Pulmonary artery endothelial cell (primary cell): Measurements from ENCODE around the gene BICD1. TPM values are rescaled to one million over a fixed set of nuclear protein-coding genes. Genes with fewer than 3 reads are reported as not detected.
"Not testable (repeated sequence)": the region's sequence is repeated elsewhere in the genome, so short reads cannot be mapped to it uniquely, and the experiment has no call there.

Experiments used
- DNase-seq: peaks from one replicate; pipeline ENCODE4 v3.0.0-alpha.2; 2011; ENCODE audit warnings: low read depth, low spot score
- total RNA-seq: library from RNA; depleted of rRNA; stranded (reverse); fragments of >200 nt; gene quantifications from 2 replicates; pipeline ENCODE4 v1.2.3, GENCODE V29; 2014

Gene BICD1
- total RNA-seq, 1 donor from 2014 or later: 8.2 TPM

GRCh38 chr12:32191445-32191844 lies 84.8 kb downstream of the BICD1 start:
- no peak for DNase-seq

- no peak for DNase-seq
Observed at GRCh38 chr12:32196250-32197198, 89.9 kb downstream of the BICD1 start.

- DNase-seq: no peak
Observed at GRCh38 chr12:32197421-32197820, 90.8 kb downstream of the BICD1 start.

- DNase-seq: no peak
Observed at GRCh38 chr12:32198555-32198954, 91.9 kb downstream of the BICD1 start.

DNA sequence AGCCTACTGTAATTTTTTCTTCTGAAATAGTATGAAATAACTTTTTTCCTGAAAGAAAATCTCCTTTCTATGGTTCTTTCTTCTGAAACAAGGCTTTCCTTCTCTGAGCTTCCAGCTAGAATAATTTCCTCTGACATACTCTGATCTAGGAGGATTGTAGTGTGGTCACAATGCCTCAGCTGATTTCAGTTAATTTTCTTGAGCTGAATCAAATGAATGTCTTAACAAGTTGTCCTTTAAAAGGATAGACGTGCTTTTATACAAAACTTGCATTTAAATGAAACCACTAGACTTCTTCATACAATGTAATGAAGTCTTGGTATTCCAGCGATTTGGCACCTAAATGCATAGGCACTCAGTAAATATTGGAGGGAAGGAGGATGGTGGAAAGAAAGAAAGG lies 94.4 kb downstream of the BICD1 start:
- no peak for DNase-seq

DNA sequence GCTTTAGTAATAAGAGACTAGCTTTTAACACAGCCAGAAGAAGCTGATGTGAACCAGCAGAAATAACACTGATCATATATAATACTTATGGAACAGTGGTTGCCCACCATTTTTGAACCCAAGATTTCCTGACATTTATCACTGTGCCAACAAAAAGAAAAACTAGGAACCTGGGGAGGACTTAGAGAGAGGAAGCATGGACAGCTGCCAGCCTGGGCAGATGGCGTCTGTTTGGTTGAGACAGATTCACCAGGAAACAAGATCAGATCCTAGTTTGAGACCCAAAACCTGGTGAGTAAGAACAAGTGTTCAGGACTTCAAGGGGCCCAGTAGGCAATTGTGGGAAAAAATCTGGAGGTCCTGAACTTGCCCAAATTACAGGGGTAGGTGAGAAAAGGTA lies 95.3 kb downstream of the BICD1 start:
- no peak for DNase-seq

DNA sequence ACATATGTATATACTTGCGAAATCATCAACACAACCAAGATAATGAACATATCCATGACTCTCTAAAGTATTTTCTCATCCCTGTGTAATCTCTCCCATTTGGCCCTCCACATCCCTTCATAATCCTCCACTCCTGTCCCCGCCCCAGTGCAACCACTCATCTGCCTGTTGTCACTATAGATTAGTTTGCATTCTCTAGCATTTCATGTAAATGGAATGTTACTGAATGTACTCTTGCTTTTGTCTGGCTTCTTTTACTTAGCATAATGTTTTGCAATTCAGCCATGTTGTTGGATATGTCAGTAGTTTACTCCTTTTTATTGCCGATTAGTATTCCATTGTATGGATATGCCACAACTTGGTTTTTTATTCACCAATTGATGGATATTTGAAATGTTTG lies 99.1 kb downstream of the BICD1 start:
- DNase-seq: no peak

- DNase-seq: no peak
Observed at GRCh38 chr12:32208355-32208754, 101.7 kb downstream of the BICD1 start.

DNA sequence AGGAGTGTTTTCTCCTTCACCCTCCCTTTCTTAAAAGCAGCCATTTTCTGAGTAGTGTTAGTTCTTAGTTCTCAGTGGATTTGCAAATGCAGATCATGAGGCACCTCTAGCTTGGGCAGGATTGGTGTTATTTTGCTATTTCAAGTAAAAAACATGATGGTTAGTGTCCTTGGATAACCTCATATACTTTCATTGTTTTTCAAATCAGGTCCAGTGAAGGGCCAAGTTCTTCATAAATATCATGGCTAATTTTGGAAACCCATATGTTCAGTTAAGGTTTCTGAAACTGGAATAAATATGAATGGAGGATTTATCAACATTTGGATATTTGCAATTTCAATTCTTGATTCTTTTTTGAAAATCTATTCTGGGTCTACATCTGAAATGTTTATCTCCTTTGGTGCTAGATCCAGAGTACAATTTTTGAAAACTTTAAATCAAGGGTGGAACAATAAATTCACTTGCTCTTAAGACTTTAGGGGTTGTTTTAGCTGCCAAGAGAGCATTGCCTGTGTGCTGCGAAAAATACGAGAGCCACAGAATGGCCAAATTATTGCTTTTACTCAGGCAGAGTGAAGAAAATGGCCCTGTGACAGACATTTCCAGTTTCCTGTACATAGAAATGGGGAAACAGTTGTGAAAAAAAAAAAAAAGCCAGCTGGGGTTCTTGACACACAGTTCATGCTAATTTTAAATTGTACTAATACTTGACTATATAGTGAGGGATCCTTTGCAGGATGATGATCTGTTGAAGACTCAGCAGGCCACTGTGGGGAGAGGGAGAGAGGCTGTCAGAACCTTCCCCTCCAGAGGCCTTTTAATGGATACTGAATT lies 104.6 kb downstream of the BICD1 start:
- no peak for DNase-seq

GRCh38 chr12:32211900-32212156 lies 105.2 kb downstream of the BICD1 start:
- DNase-seq: no peak

DNA sequence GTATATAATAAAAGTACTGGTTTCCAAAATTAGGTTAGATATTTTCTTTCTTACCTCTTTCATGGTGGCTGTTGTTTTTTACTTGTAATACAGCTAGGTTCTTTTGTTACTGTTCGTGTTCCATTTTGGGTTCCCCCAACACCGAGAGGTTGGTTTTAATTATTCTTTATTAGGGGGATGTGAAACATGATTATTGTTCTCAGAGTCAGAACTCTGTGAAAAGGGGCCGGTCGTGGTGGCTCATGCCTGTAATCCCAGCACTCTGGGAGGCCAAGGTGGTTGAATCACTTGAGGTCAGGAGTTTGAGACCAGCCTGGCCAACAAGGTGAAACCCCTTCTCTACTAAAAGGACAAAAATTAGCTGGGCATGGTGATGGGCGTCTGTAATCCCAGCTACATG lies 108.1 kb downstream of the BICD1 start:
- no peak for DNase-seq

GRCh38 chr12:32217354-32218310 lies 111.0 kb downstream of the BICD1 start:
- DNase-seq: no peak

DNA sequence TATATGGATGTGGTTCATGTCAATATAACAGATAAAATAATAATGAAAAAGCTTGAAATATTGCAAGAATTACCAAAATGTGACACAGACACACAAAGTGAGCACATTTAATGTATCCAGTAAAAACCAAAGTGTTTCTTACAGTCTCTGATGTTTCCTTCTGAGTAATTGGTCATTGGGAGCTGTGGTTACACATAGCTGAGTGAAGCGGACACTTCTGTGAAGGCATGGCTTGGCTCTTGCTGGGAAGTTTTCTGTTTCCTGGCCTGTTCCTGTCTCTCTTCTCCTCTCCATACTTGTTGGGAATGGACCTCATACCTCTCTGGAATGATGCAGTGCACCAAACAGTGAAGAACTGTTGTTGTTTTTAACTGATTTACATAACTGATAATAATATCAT lies 117.3 kb downstream of the BICD1 start:
- no peak for DNase-seq

- DNase-seq: no peak
Observed at GRCh38 chr12:32226768-32227167, 120.1 kb downstream of the BICD1 start.

- no peak for DNase-seq
Observed at GRCh38 chr12:32229971-32230612, 123.4 kb downstream of the BICD1 start.

DNA sequence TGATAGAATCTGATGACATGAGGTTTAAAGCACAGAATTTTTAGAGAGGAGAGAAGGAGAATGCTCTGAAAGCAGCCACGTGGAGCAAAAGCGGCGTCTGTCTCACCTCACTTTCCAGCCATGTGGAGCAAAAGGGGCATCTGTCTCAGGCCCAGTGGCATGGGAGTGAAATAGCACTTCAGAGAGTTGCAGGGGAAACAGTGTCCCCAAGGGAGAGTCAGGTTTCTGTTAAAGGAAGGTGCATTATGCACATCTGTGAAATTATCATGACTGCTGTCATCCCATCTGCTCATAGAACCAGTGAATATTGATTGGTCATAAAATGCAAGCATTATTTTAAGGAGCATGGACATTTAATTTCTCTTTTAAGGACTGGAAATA lies 124.0 kb downstream of the BICD1 start:
- no peak for DNase-seq

DNA sequence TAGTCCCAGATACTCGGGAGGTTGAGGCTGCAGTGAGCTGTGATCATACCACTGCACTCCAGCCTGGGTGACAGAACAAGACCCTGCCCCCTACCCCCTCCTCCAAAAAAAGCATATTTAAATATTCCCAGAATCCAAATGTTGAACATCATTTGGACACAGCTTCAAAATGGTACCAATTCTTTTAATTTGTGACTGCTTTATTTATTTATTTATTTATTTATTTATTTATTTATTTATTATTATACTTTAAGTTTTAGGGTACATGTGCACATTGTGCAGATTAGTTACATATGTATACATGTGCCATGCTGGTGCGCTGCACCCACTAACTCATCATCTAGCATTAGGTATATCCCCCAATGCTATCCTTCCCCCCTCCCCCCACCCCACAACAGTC lies 124.7 kb downstream of the BICD1 start:
- not testable (repeated sequence) for DNase-seq

DNA sequence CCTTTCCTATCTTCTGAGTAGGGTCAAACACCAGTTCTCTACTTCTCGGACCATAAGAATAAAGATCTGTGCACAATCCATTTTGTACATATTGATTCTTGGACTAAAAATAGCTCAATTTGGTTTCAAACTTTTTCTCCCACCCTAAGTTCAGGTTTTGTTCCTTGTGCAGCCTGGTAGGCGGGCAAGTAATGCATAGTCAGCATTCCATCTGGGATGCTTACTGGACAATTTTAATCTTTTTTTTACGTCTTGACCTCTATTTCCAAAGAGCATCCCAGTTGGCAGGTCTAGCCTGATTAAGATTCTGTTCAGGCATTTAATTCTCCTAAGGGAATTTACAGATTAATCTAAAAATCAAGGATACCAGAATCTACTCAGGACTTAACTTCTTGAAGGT lies 126.9 kb downstream of the BICD1 start:
- DNase-seq: no peak

GRCh38 chr12:32235251-32235650 lies 128.6 kb downstream of the BICD1 start:
- DNase-seq: no peak

- no peak for DNase-seq
Observed at GRCh38 chr12:32240162-32240561, 133.5 kb downstream of the BICD1 start.

- no peak for DNase-seq
Observed at GRCh38 chr12:32240831-32241230, 134.2 kb downstream of the BICD1 start.
